Measurements from ENCODE around the gene ALKBH8. TPM values are rescaled to one million over a fixed set of nuclear protein-coding genes. Genes with fewer than 3 reads are reported as not detected.

The ALKBH8 gene
- total and polyA plus RNA-seq, 9 donors = 2.8 to 10.1 (median 6.7) TPM

GRCh38 chr11:107593951-107594350 lies 28.4 kb upstream of the ALKBH8 start:
- H3K27me3 ChIP-seq = no peaks in the 10 kb centered on the region
- TF ChIP-seq EP300 (IDR thresholded peaks at IDR 0.05) (no peak), CTCF (IDR thresholded peaks at IDR 0.05) (no peak), POLR2A (IDR thresholded peaks at IDR 0.05) (no peak)
- H3K4me1 ChIP-seq (ENCODE audit: insufficient read depth) = peaks cover 6% of the 10 kb centered on the region
- H3K4me3 ChIP-seq = no peak overlapping the region
- no peak for DNase-seq
- no peaks in the 10 kb centered on the region for H3K9me3 ChIP-seq
- intact Hi-C loops (cut with DNase I) = no loop called here
- no peak overlapping the region for H3K27ac ChIP-seq
- 24 to 55% (median 26%) methylated on average over 4 of the region's 4 CpGs for WGBS, 3 donors
- H3K36me3 ChIP-seq = no peaks in the 10 kb centered on the region

GRCh38 chr11:107592813-107593212 lies 27.3 kb upstream of the ALKBH8 start:
- intact Hi-C loops (cut with DNase I) = no loop called here
- Histone ChIP-seq H3K36me3 (no peaks in the 10 kb centered on the region), H3K9me3 (no peaks in the 10 kb centered on the region), H3K4me3 (no peak overlapping the region), H3K4me1 (ENCODE audit: insufficient read depth) (peaks cover 6% of the 10 kb centered on the region), H3K27me3 (no peaks in the 10 kb centered on the region), H3K27ac (no peak overlapping the region)
- WGBS, 3 donors = 14 to 41% (median 16%) methylated on average over 5 of the region's 5 CpGs
- DNase-seq = no peak
- TF ChIP-seq CTCF (IDR thresholded peaks at IDR 0.05) (no peak), POLR2A (IDR thresholded peaks at IDR 0.05) (no peak), EP300 (IDR thresholded peaks at IDR 0.05) (no peak)

- peaks cover 6% of the 10 kb centered on the region for H3K4me1 ChIP-seq (ENCODE audit: insufficient read depth)
- H3K27ac ChIP-seq = no peak overlapping the region
- DNase-seq = no peak
- H3K9me3 ChIP-seq = no peaks in the 10 kb centered on the region
- H3K27me3 ChIP-seq = no peaks in the 10 kb centered on the region
- WGBS, 3 donors = 13 to 17% (median 14%) methylated on average over 6 of the region's 6 CpGs
- H3K4me3 ChIP-seq = no peak overlapping the region
- intact Hi-C loops (cut with DNase I) = no loop called here
- TF ChIP-seq EP300 (IDR thresholded peaks at IDR 0.05) (no peak), CTCF (IDR thresholded peaks at IDR 0.05) (no peak), POLR2A (IDR thresholded peaks at IDR 0.05) (no peak)
- H3K36me3 ChIP-seq = no peaks in the 10 kb centered on the region
Observed at GRCh38 chr11:107592231-107592590, 26.7 kb upstream of the ALKBH8 start.

GRCh38 chr11:107591378-107592230 lies 26.1 kb upstream of the ALKBH8 start:
- DNase-seq = no peak
- no peaks in the 10 kb centered on the region for H3K36me3 ChIP-seq
- no peaks in the 10 kb centered on the region for H3K9me3 ChIP-seq
- H3K4me3 ChIP-seq = peak overlapping the region; percentile 41
- intact Hi-C loops (cut with DNase I) = no loop called here
- WGBS, 3 donors = 0 to 1% (median 1%) methylated on average over 45 to 49 of the region's 49 CpGs
- TF ChIP-seq POLR2A (IDR thresholded peaks at IDR 0.05) (no peak), CTCF (IDR thresholded peaks at IDR 0.05) (no peak), EP300 (IDR thresholded peaks at IDR 0.05) (no peak)
- no peaks in the 10 kb centered on the region for H3K27me3 ChIP-seq
- H3K27ac ChIP-seq = no peak overlapping the region
- H3K4me1 ChIP-seq (ENCODE audit: insufficient read depth) = peaks cover 6% of the 10 kb centered on the region
